Measurements from ENCODE around the gene SPATA2L. TPM values are rescaled to one million over a fixed set of nuclear protein-coding genes. Genes with fewer than 3 reads are reported as not detected.
"Not testable (repeated sequence)": the region's sequence is repeated elsewhere in the genome, so short reads cannot be mapped to it uniquely, and the experiment has no call there.

The SPATA2L gene
- total RNA-seq, 1 experiment from 2014 or later: 15.3 TPM

GRCh38 chr16:89698717-89699116 lies 2.8 kb downstream of the SPATA2L start:
- H3K4me2 ChIP-seq; H3K9me3 ChIP-seq (ENCODE audit: insufficient read depth, low read depth); H3K36me3 ChIP-seq (ENCODE audit: low read depth); H2AFZ ChIP-seq; BruUV-seq (replicated peaks); H3K27me3 ChIP-seq (ENCODE audit: insufficient read depth, low read depth); H3K4me3 ChIP-seq; H3K27ac ChIP-seq; intact Hi-C loops (cut with micrococcal nuclease; ENCODE audit: unreplicated experiment); H3K9me2 ChIP-seq (ENCODE audit: insufficient read depth); DNase-seq; H3K79me2 ChIP-seq (ENCODE audit: low read depth); H3K4me1 ChIP-seq (replicated peaks; ENCODE audit: insufficient read depth): not testable (repeated sequence)
- Histone ChIP-seq H4K20me1 (ENCODE audit: insufficient read depth) (peaks cover 23% of the 10 kb centered on the region), H3F3A (ENCODE audit: insufficient read depth, low read depth) (peaks cover 38% of the 10 kb centered on the region; the same call in 1 of the 2 replicates)
- POLR2A ChIA-PET (ENCODE audit: unreplicated experiment): interaction anchor here (0.7 kb wide), 1 partner anchor 345 kb away, joined by 20 read pairs; no protein-coding TSS in a partner anchor
- CTCF ChIA-PET: interaction anchor here (0.6 kb wide), 1 partner anchor 76 kb away, joined by 3 read pairs; no protein-coding TSS in a partner anchor

GRCh38 chr16:89697616-89698331 lies 3.7 kb downstream of the SPATA2L start:
- BruUV-seq (replicated peaks): no TSS peak
- H3K9me2 ChIP-seq (ENCODE audit: insufficient read depth): no peaks in the 10 kb centered on the region
- H3F3A ChIP-seq (ENCODE audit: insufficient read depth, low read depth): peaks cover 41% of the 10 kb centered on the region; the same call in 1 of the 2 replicates
- intact Hi-C loops (cut with micrococcal nuclease; ENCODE audit: unreplicated experiment): no loop called here
- H2AFZ ChIP-seq: no peak overlapping the region
- H3K4me3 ChIP-seq: no peak overlapping the region
- H3K9me3 ChIP-seq (ENCODE audit: insufficient read depth, low read depth): no peaks in the 10 kb centered on the region
- CTCF ChIA-PET: interaction anchor here (0.6 kb wide), 1 partner anchor 77 kb away, joined by 3 read pairs; no protein-coding TSS in a partner anchor
- no peak for TF ChIP-seq CTCF (conservative IDR thresholded peaks at IDR 0.05)
- no peak for TF ChIP-seq EZH2 (IDR thresholded peaks at IDR 0.05; ENCODE audit: low read depth)
- POLR2A ChIA-PET (ENCODE audit: unreplicated experiment): interaction anchor here (0.6 kb wide), 1 partner anchor 725 kb away, joined by 12 read pairs; no protein-coding TSS in a partner anchor
- no peaks in the 10 kb centered on the region for H3K79me2 ChIP-seq (ENCODE audit: low read depth)
- H3K36me3 ChIP-seq (ENCODE audit: low read depth): no peaks in the 10 kb centered on the region
- peaks cover 5% of the 10 kb centered on the region; the same call in 1 of the 2 replicates for H3K4me1 ChIP-seq (replicated peaks; ENCODE audit: insufficient read depth)
- no peak overlapping the region for H3K4me2 ChIP-seq
- no peak overlapping the region for H3K27ac ChIP-seq
- peaks cover 23% of the 10 kb centered on the region for H4K20me1 ChIP-seq (ENCODE audit: insufficient read depth)
- DNase-seq: no peak
- H3K27me3 ChIP-seq (ENCODE audit: insufficient read depth, low read depth): no peaks in the 10 kb centered on the region

GRCh38 chr16:89697161-89697615 lies 4.3 kb downstream of the SPATA2L start:
- H3K4me3 ChIP-seq: no peak overlapping the region
- no peaks in the 10 kb centered on the region for H3K9me3 ChIP-seq (ENCODE audit: insufficient read depth, low read depth)
- H3K36me3 ChIP-seq (ENCODE audit: low read depth): no peaks in the 10 kb centered on the region
- peaks cover 5% of the 10 kb centered on the region; the same call in 1 of the 2 replicates for H3K4me1 ChIP-seq (replicated peaks; ENCODE audit: insufficient read depth)
- no peak overlapping the region for H3K4me2 ChIP-seq
- ChIA-PET CTCF (no interaction called here), POLR2A (ENCODE audit: unreplicated experiment) (no interaction called here)
- peaks cover 39% of the 10 kb centered on the region; the same call in 1 of the 2 replicates for H3F3A ChIP-seq (ENCODE audit: insufficient read depth, low read depth)
- no peaks in the 10 kb centered on the region for H3K9me2 ChIP-seq (ENCODE audit: insufficient read depth)
- no peak overlapping the region for H2AFZ ChIP-seq
- intact Hi-C loops (cut with micrococcal nuclease; ENCODE audit: unreplicated experiment): no loop called here
- H3K27ac ChIP-seq: no peak overlapping the region
- H4K20me1 ChIP-seq (ENCODE audit: insufficient read depth): peaks cover 23% of the 10 kb centered on the region
- H3K79me2 ChIP-seq (ENCODE audit: low read depth): no peaks in the 10 kb centered on the region
- no peak for DNase-seq
- TF ChIP-seq EZH2 (IDR thresholded peaks at IDR 0.05; ENCODE audit: low read depth) (no peak), CTCF (conservative IDR thresholded peaks at IDR 0.05) (no peak)
- no TSS peak for BruUV-seq (replicated peaks)
- no peaks in the 10 kb centered on the region for H3K27me3 ChIP-seq (ENCODE audit: insufficient read depth, low read depth)
